Endothelial cell (in vitro differentiated cells): ENCODE results near the gene C3orf85. TPM values are rescaled to one million over a fixed set of nuclear protein-coding genes. Genes with fewer than 3 reads are reported as not detected.

ENCODE experiments used
- DNase-seq: peaks from one replicate; pipeline ENCODE4 v3.0.0; 2021; ENCODE audit warnings: low spot score
- H3K27ac Mint-ChIP-seq: one replicate; pipeline ENCODE4 v1.8.0; 2021; ENCODE audit warnings: mixed read lengths, inconsistent platforms; ENCODE audit not compliant: unreplicated experiment
- H3K27me3 Mint-ChIP-seq: one replicate; pipeline ENCODE4 v1.8.0; 2021; ENCODE audit warnings: mild to moderate bottlenecking, moderate library complexity, mixed read lengths, inconsistent platforms; ENCODE audit not compliant: unreplicated experiment
- H3K36me3 Mint-ChIP-seq: one replicate; pipeline ENCODE4 v1.8.0; 2021; ENCODE audit warnings: mild to moderate bottlenecking, low read depth, mixed read lengths, inconsistent platforms; ENCODE audit not compliant: unreplicated experiment
- H3K4me1 Mint-ChIP-seq: one replicate; pipeline ENCODE4 v1.8.0; 2021; ENCODE audit warnings: mild to moderate bottlenecking, mixed read lengths, inconsistent platforms; ENCODE audit not compliant: unreplicated experiment
- H3K4me3 Mint-ChIP-seq: one replicate; pipeline ENCODE4 v1.8.0; 2021; ENCODE audit warnings: mild to moderate bottlenecking, mixed read lengths, inconsistent platforms; ENCODE audit not compliant: unreplicated experiment
- H3K9me3 Mint-ChIP-seq: one replicate; pipeline ENCODE4 v1.8.0; 2021; ENCODE audit warnings: mixed read lengths, inconsistent platforms; ENCODE audit not compliant: unreplicated experiment
- long read RNA-seq: library from polyadenylated mRNA; unstranded; transcript quantifications from one replicate; pipeline ENCODE4 v2.0.0, GENCODE V29; 2020; ENCODE audit not compliant: unreplicated experiment
- total RNA-seq: library from RNA; stranded (reverse); fragmentation: NEBNext Ultra II Directional; extraction: Animal tissue kit (Norgen Biotek cat#: 25700); gene quantifications from one replicate; pipeline ENCODE4 v1.2.1, GENCODE V29; 2021; ENCODE audit not compliant: unreplicated experiment
- TF ChIP-seq, protein P1 (sequence below): fragments of 200-600 bp; sonication (generic); IDR thresholded peaks from one replicate; pipeline ENCODE4 v1.5.0; 2021; ENCODE audit warnings: antibody characterized with exemption; ENCODE audit not compliant: unreplicated experiment

C3orf85 gene, protein sequence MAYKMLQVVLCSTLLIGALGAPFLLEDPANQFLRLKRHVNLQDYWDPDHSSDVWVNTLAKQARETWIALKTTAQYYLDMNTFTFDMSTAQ
- total RNA-seq, result not detected
- long read RNA-seq, result 0 reads

DNA sequence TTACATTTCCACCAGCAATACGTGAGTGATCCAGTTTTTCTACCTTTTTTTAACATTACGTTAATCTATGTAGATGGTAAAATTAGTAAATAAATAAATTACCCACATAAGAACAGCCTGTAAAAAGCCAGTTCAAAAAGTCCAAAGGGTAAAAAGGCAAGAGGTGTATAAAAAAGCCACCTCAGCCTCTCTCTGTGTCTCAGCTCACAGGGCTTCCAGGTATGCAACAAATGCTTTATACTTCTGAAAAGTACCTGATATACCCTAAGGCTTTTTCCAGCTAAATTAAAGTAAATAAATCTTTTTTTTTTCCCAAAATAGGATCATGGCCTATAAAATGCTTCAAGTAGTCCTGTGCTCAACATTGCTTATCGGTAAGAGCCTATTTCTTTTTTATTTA is at the start of gene C3orf85:
Gene C3orf85 (plus strand): TSS at position 197 of the 400 bp plus-strand sequence. CDS start 129 bp downstream, at position 326.
- no peaks in the 10 kb centered on the region for H3K9me3 Mint-ChIP-seq
- no peaks in the 10 kb centered on the region for H3K36me3 Mint-ChIP-seq
- TF ChIP-seq, protein P1, sequence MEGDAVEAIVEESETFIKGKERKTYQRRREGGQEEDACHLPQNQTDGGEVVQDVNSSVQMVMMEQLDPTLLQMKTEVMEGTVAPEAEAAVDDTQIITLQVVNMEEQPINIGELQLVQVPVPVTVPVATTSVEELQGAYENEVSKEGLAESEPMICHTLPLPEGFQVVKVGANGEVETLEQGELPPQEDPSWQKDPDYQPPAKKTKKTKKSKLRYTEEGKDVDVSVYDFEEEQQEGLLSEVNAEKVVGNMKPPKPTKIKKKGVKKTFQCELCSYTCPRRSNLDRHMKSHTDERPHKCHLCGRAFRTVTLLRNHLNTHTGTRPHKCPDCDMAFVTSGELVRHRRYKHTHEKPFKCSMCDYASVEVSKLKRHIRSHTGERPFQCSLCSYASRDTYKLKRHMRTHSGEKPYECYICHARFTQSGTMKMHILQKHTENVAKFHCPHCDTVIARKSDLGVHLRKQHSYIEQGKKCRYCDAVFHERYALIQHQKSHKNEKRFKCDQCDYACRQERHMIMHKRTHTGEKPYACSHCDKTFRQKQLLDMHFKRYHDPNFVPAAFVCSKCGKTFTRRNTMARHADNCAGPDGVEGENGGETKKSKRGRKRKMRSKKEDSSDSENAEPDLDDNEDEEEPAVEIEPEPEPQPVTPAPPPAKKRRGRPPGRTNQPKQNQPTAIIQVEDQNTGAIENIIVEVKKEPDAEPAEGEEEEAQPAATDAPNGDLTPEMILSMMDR, result no peak

DNA sequence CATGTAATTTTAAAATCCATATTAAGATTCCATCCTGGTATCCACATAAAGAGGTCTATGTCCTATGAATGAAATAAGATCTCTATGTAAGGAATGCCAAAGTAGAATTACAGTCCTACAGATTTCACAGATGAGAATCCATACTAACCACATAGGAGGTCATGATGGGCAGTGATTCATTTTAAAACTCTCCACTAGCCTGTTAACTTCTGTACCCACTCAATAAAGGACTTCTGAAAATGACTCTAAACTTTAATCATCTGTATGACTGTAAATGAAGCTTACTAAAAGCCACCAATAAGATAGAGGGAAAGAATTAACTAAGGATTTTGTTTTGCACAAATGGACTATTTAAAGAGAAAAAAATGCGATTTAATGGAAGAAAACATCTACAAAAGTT is 47.3 kb upstream of the C3orf85 start:
- DNase-seq, result no peak
- H3K4me1 Mint-ChIP-seq, result no peaks in the 10 kb centered on the region
- no peak overlapping the region for H3K27ac Mint-ChIP-seq
- TF ChIP-seq, protein P1, result no peak
- no peaks in the 10 kb centered on the region for H3K36me3 Mint-ChIP-seq
- H3K27me3 Mint-ChIP-seq, result no peaks in the 10 kb centered on the region
- no peaks in the 10 kb centered on the region for H3K9me3 Mint-ChIP-seq
- no peak overlapping the region for H3K4me3 Mint-ChIP-seq

More for the DNA sequence above, at the start of gene C3orf85:
- Mint-ChIP-seq H3K27ac (no peak within 1 kb of the TSS), H3K4me3 (no peak within 1 kb of the TSS), H3K27me3 (no peaks in the 10 kb centered on the region), H3K4me1 (peaks cover 6% of the 10 kb centered on the region)
- no peak for DNase-seq

DNA sequence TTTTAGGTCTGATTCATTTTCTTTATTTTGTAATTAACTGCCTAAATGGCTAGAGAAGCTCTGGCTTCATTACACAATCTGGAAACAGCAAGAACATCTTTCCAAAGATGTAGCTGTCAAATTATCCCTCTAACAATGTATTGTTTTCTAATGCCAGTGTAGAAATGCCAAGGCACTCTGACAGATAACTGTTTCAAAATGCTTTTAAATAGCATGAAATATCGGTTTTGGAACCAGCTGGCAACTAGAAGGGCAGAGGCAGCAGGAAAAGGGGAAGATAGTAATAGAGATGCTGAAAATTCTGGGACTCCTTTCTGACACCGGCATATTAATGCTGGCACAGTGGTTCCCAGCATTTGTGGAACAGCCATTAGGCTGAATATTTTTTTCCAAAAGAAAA is 44.7 kb upstream of the C3orf85 start:
- TF ChIP-seq, protein P1, result no peak
- Mint-ChIP-seq H3K36me3 (no peaks in the 10 kb centered on the region), H3K27me3 (no peaks in the 10 kb centered on the region), H3K4me1 (no peaks in the 10 kb centered on the region), H3K4me3 (no peak overlapping the region), H3K27ac (no peak overlapping the region), H3K9me3 (no peaks in the 10 kb centered on the region)
- DNase-seq, result no peak

DNA sequence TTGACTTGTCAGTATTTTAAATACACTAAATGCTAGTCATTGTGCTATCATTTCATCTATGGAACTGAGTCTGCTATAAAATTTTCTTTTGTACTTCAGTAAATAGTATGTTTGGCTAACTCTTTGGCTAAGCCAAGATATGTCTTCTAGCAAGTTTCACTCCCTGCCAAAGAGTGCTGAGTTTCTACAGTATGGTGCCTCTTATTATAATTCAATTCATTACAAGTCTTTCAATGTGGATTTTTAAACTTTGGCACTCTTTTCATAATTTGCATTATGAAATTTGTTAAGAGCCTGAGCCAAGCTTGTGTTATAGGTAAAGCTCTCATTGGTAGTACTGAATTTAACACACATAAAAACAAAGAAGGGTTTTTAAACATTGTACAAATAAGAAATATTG is 43.0 kb upstream of the C3orf85 start:
- TF ChIP-seq, protein P1, result no peak
- Mint-ChIP-seq H3K4me1 (no peaks in the 10 kb centered on the region), H3K27ac (no peak overlapping the region), H3K27me3 (no peaks in the 10 kb centered on the region), H3K36me3 (no peaks in the 10 kb centered on the region), H3K4me3 (no peak overlapping the region), H3K9me3 (no peaks in the 10 kb centered on the region)
- no peak for DNase-seq

DNA sequence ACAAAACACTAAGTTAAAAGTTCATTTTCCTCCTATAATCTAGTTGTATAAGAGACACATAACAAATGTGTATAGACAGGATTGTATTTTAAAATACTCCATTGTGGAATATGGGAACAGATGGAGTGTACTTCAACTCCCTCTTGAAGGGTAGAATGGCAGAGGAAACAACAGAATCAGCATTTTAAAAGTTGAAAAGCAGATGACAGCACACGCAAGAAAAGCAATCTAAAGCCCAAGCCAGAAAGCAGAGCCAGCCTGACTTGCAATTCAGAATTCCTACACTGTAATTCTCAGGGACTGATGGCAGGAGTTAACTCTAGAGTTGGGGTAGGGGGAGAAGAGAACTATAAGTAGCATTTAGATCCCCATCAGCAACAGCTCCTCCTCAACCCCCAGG is 41.4 kb upstream of the C3orf85 start:
- Mint-ChIP-seq H3K4me3 (no peak overlapping the region), H3K4me1 (peaks cover 3% of the 10 kb centered on the region), H3K27me3 (no peaks in the 10 kb centered on the region), H3K27ac (no peak overlapping the region), H3K36me3 (no peaks in the 10 kb centered on the region), H3K9me3 (no peaks in the 10 kb centered on the region)
- TF ChIP-seq, protein P1, result no peak
- DNase-seq, result no peak
